ENCODE measurements around the gene ARID5A. TPM values are rescaled to one million over a fixed set of nuclear protein-coding genes. Genes with fewer than 3 reads are reported as not detected.
A peak's percentile ranks its signal among the peaks of the same experiment; 100 is the strongest.

Gene ARID5A
- total RNA-seq (100 to 1,000 TPM; 105 to 140 (median 116) TPM), total RNA-seq (107 to 480 (median 249) reads per million in 29 experiments)
- total RNA-seq (2013) = 42.8 TPM

GRCh38 chr2:96536445-96537065, at the start of gene ARID5A:
ARID5A (plus strand) TSS chr2:96536752; CDS start chr2:96536827, 75 bp downstream.
- Histone ChIP-seq H3K4me1 (ENCODE audit: control insufficient read depth in 1 of 2, extremely low read depth in 1 of 2, insufficient read depth in 2 of 2, low read length in 2 of 2) (peaks cover 23 to 62% of the 10 kb centered on the region in 2 experiments), H3K36me3 (ENCODE audit: control insufficient read depth in 2 of 2, extremely low read depth in 1 of 2, insufficient read depth in 1 of 2, low read length in 1 of 2) (peaks cover 0 to 10% of the 10 kb centered on the region in 2 donors), H3K27ac (ENCODE audit: low read length) (peak within 1 kb of the TSS; percentile 97), H3K27me3 (replicated peaks in 1 of 2; ENCODE audit: control insufficient read depth in 2 of 2, extremely low read depth in 1 of 2, insufficient read depth in 2 of 2, low read length in 1 of 2) (no peaks in the 10 kb centered on the region), H3K9me3 (no peaks in the 10 kb centered on the region), H3K4me3 (ENCODE audit: control insufficient read depth in 1 of 2, extremely low read depth in 1 of 2, low read length in 1 of 2) (peak within 1 kb of the TSS; percentile 82 to 96)
- Mint-ChIP-seq H3K36me3 (peaks cover 9% of the 10 kb centered on the region), H3K27me3 (no peaks in the 10 kb centered on the region), H3K4me3 (peak within 1 kb of the TSS; percentile 93 to 96 (median 94)), H3K4me1 (peaks cover 56 to 61% (median 57%) of the 10 kb centered on the region in 3 donors), H3K27ac (peak within 1 kb of the TSS; percentile 98 to 99), H3K9me3 (no peaks in the 10 kb centered on the region)
- CTCF ChIA-PET = interaction anchor here in 1 of 2 donors (6.9 kb wide), 1 partner anchor 17 kb away, joined by 48 read pairs; no protein-coding TSS in a partner anchor
- POLR2A ChIA-PET = interaction anchor here (0.6 to 3.2 kb wide), 6 partner anchors 8 to 394 kb away, joined by 3 to 15 read pairs (median 3); no protein-coding TSS in a partner anchor
- under 1% methylated on average over 61 of the region's 69 CpGs for WGBS (ENCODE audit: insufficient coverage)
- peak; percentile 61 to 82 (median 72) for ATAC-seq (replicated peaks in 1 of 4)
- peak; percentile 82 to 95 (median 92) for DNase-seq

- Mint-ChIP-seq H3K4me3 (no peak overlapping the region), H3K27ac (no peak overlapping the region), H3K27me3 (no peaks in the 10 kb centered on the region), H3K36me3 (peaks cover 3% of the 10 kb centered on the region), H3K9me3 (peaks cover 0 to 4% (median 0%) of the 10 kb centered on the region in 3 donors), H3K4me1 (peaks cover 27 to 31% (median 29%) of the 10 kb centered on the region in 3 donors)
- DNase-seq = no peak
- Histone ChIP-seq H3K9me3 (no peaks in the 10 kb centered on the region), H3K4me3 (ENCODE audit: control insufficient read depth in 1 of 2, extremely low read depth in 1 of 2, low read length in 1 of 2) (no peak overlapping the region), H3K27me3 (replicated peaks in 1 of 2; ENCODE audit: control insufficient read depth in 2 of 2, extremely low read depth in 1 of 2, insufficient read depth in 2 of 2, low read length in 1 of 2) (no peaks in the 10 kb centered on the region), H3K36me3 (ENCODE audit: control insufficient read depth in 2 of 2, extremely low read depth in 1 of 2, insufficient read depth in 1 of 2, low read length in 1 of 2) (no peaks in the 10 kb centered on the region), H3K4me1 (ENCODE audit: control insufficient read depth in 1 of 2, extremely low read depth in 1 of 2, insufficient read depth in 2 of 2, low read length in 2 of 2) (peaks cover 8 to 16% of the 10 kb centered on the region in 2 experiments), H3K27ac (ENCODE audit: low read length) (no peak overlapping the region)
- no peak for ATAC-seq (replicated peaks in 1 of 4)
- ChIA-PET CTCF (no interaction called here), POLR2A (no interaction called here)
- no CpG with 5 or more reads among the region's 3 CpGs for WGBS (ENCODE audit: insufficient coverage)
Observed at GRCh38 chr2:96489261-96489660, 47.3 kb upstream of the ARID5A start.

- POLR2A ChIA-PET = no interaction called here
- ATAC-seq (replicated peaks in 1 of 4) = no peak
- DNase-seq = no peak
- H3K4me1 ChIP-seq (ENCODE audit: control insufficient read depth in 1 of 2, extremely low read depth in 1 of 2, insufficient read depth in 2 of 2, low read length in 2 of 2) = peaks cover 8 to 16% of the 10 kb centered on the region in 2 experiments
- H3K9me3 ChIP-seq = no peaks in the 10 kb centered on the region
- no peaks in the 10 kb centered on the region for H3K36me3 ChIP-seq (ENCODE audit: control insufficient read depth in 2 of 2, extremely low read depth in 1 of 2, insufficient read depth in 1 of 2, low read length in 1 of 2)
- peaks cover 5% of the 10 kb centered on the region for H3K36me3 Mint-ChIP-seq
- no peak overlapping the region for H3K4me3 ChIP-seq (ENCODE audit: control insufficient read depth in 1 of 2, extremely low read depth in 1 of 2, low read length in 1 of 2)
- H3K27ac ChIP-seq (ENCODE audit: low read length) = no peak overlapping the region
- no peak overlapping the region for H3K4me3 Mint-ChIP-seq
- peaks cover 27 to 28% (median 27%) of the 10 kb centered on the region in 3 donors for H3K4me1 Mint-ChIP-seq
- CTCF ChIA-PET = no interaction called here
- H3K9me3 Mint-ChIP-seq = peaks cover 0 to 6% (median 0%) of the 10 kb centered on the region in 3 donors
- H3K27me3 ChIP-seq (replicated peaks in 1 of 2; ENCODE audit: control insufficient read depth in 2 of 2, extremely low read depth in 1 of 2, insufficient read depth in 2 of 2, low read length in 1 of 2) = no peaks in the 10 kb centered on the region
- no peak overlapping the region for H3K27ac Mint-ChIP-seq
- no peaks in the 10 kb centered on the region for H3K27me3 Mint-ChIP-seq
- WGBS (ENCODE audit: insufficient coverage) = no CpG with 5 or more reads among the region's 1 CpG
Observed at GRCh38 chr2:96489663-96490062, 46.9 kb upstream of the ARID5A start.

- ATAC-seq (replicated peaks in 1 of 4) = no peak
- Mint-ChIP-seq H3K36me3 (peaks cover 15% of the 10 kb centered on the region), H3K4me3 (no peak overlapping the region)
Observed at GRCh38 chr2:96491860-96492497, 44.6 kb upstream of the ARID5A start.

GRCh38 chr2:96493072-96493471, 43.5 kb upstream of the ARID5A start:
- Histone ChIP-seq H3K9me3 (no peaks in the 10 kb centered on the region), H3K4me1 (ENCODE audit: control insufficient read depth in 1 of 2, extremely low read depth in 1 of 2, insufficient read depth in 2 of 2, low read length in 2 of 2) (no peaks in the 10 kb centered on the region), H3K27ac (ENCODE audit: low read length) (no peak overlapping the region), H3K4me3 (ENCODE audit: control insufficient read depth in 1 of 2, extremely low read depth in 1 of 2, low read length in 1 of 2) (no peak overlapping the region), H3K27me3 (replicated peaks in 1 of 2; ENCODE audit: control insufficient read depth in 2 of 2, extremely low read depth in 1 of 2, insufficient read depth in 2 of 2, low read length in 1 of 2) (no peaks in the 10 kb centered on the region), H3K36me3 (ENCODE audit: control insufficient read depth in 2 of 2, extremely low read depth in 1 of 2, insufficient read depth in 1 of 2, low read length in 1 of 2) (no peaks in the 10 kb centered on the region)
- ATAC-seq (replicated peaks in 1 of 4) = no peak
- no peak overlapping the region for H3K4me3 Mint-ChIP-seq
- H3K36me3 Mint-ChIP-seq = peaks cover 15% of the 10 kb centered on the region
- H3K27ac Mint-ChIP-seq = no peak overlapping the region
- H3K9me3 Mint-ChIP-seq = peaks cover 7 to 18% (median 11%) of the 10 kb centered on the region in 3 donors
- H3K4me1 Mint-ChIP-seq = peaks cover 0 to 1% (median 0%) of the 10 kb centered on the region in 3 donors
- no peaks in the 10 kb centered on the region for H3K27me3 Mint-ChIP-seq
- WGBS (ENCODE audit: insufficient coverage) = 92% methylated on average over 3 of the region's 5 CpGs
- CTCF ChIA-PET = no interaction called here
- POLR2A ChIA-PET = no interaction called here
- DNase-seq = no peak

More at GRCh38 chr2:96491860-96492497, 44.6 kb upstream of the ARID5A start:
- H3K4me1 Mint-ChIP-seq = peaks cover 4 to 6% (median 5%) of the 10 kb centered on the region in 3 donors
- Histone ChIP-seq H3K36me3 (ENCODE audit: control insufficient read depth in 2 of 2, extremely low read depth in 1 of 2, insufficient read depth in 1 of 2, low read length in 1 of 2) (no peaks in the 10 kb centered on the region), H3K4me1 (ENCODE audit: control insufficient read depth in 1 of 2, extremely low read depth in 1 of 2, insufficient read depth in 2 of 2, low read length in 2 of 2) (no peaks in the 10 kb centered on the region), H3K9me3 (no peaks in the 10 kb centered on the region), H3K27ac (ENCODE audit: low read length) (no peak overlapping the region), H3K27me3 (replicated peaks in 1 of 2; ENCODE audit: control insufficient read depth in 2 of 2, extremely low read depth in 1 of 2, insufficient read depth in 2 of 2, low read length in 1 of 2) (no peaks in the 10 kb centered on the region), H3K4me3 (ENCODE audit: control insufficient read depth in 1 of 2, extremely low read depth in 1 of 2, low read length in 1 of 2) (no peak overlapping the region)
- ChIA-PET CTCF (interaction anchor here in 1 of 2 donors (0.6 to 0.7 kb wide), 2 partner anchors 75 to 91 kb away, joined by 4 to 5 read pairs; no protein-coding TSS in a partner anchor), POLR2A (no interaction called here)
- no peaks in the 10 kb centered on the region for H3K27me3 Mint-ChIP-seq
- no peak for DNase-seq
- peaks cover 7 to 18% (median 11%) of the 10 kb centered on the region in 3 donors for H3K9me3 Mint-ChIP-seq
- no peak overlapping the region for H3K27ac Mint-ChIP-seq
- WGBS (ENCODE audit: insufficient coverage) = no CpG with 5 or more reads among the region's 1 CpG

- H3K4me1 ChIP-seq (ENCODE audit: control insufficient read depth in 1 of 2, extremely low read depth in 1 of 2, insufficient read depth in 2 of 2, low read length in 2 of 2) = no peaks in the 10 kb centered on the region
- Mint-ChIP-seq H3K4me3 (no peak overlapping the region), H3K27ac (no peak overlapping the region), H3K36me3 (peaks cover 15% of the 10 kb centered on the region), H3K27me3 (no peaks in the 10 kb centered on the region), H3K9me3 (peaks cover 7 to 18% (median 11%) of the 10 kb centered on the region in 3 donors), H3K4me1 (no peaks in the 10 kb centered on the region)
- no peak overlapping the region for H3K27ac ChIP-seq (ENCODE audit: low read length)
- H3K4me3 ChIP-seq (ENCODE audit: control insufficient read depth in 1 of 2, extremely low read depth in 1 of 2, low read length in 1 of 2) = no peak overlapping the region
- H3K9me3 ChIP-seq = no peaks in the 10 kb centered on the region
- ChIA-PET POLR2A (no interaction called here), CTCF (no interaction called here)
- H3K36me3 ChIP-seq (ENCODE audit: control insufficient read depth in 2 of 2, extremely low read depth in 1 of 2, insufficient read depth in 1 of 2, low read length in 1 of 2) = no peaks in the 10 kb centered on the region
- no CpG with 5 or more reads among the region's 1 CpG for WGBS (ENCODE audit: insufficient coverage)
- DNase-seq (no peak), ATAC-seq (replicated peaks in 1 of 4) (no peak)
- H3K27me3 ChIP-seq (replicated peaks in 1 of 2; ENCODE audit: control insufficient read depth in 2 of 2, extremely low read depth in 1 of 2, insufficient read depth in 2 of 2, low read length in 1 of 2) = no peaks in the 10 kb centered on the region
Observed at GRCh38 chr2:96494188-96494587, 42.4 kb upstream of the ARID5A start.

Measured in T-cell (primary cell).